CD14-positive monocyte (primary cell): ENCODE results near the gene ANKRD2. TPM values are rescaled to one million over a fixed set of nuclear protein-coding genes. Genes with fewer than 3 reads are reported as not detected.

ENCODE experiments used
- DNase-seq, 3 donors: peaks; one replicate each; pipeline ENCODE4 v3.0.0-alpha.2; 2011 to 2022
- H2AFZ ChIP-seq: 2 replicates; pipeline ENCODE4 v1.6.0; 2012; ENCODE audit warnings: mild to moderate bottlenecking, low read depth, low read length, inconsistent platforms; ENCODE audit not compliant: insufficient read depth, poor library complexity, severe bottlenecking
- H3K27ac ChIP-seq, 2 donors: 1 replicate in 1 of 2; 2 replicates in 1 of 2; pipeline ENCODE4 v1.5.1; 2012 to 2013; ENCODE audit warnings: low read length in 2 of 2, control low read depth in 1 of 2, inconsistent platforms in 1 of 2, low read depth in 1 of 2, mild to moderate bottlenecking in 1 of 2
- H3K27me3 ChIP-seq, 2 donors: one replicate each; pipeline versions ENCODE4 v1.6.0 to v1.6.1; 2011 to 2013; ENCODE audit warnings: low read length in 2 of 2; ENCODE audit not compliant: control insufficient read depth in 2 of 2, insufficient read depth in 2 of 2
- H3K36me3 ChIP-seq, 2 donors: replicated peaks in 1 of 2; 1 replicate in 1 of 2; 2 replicates in 1 of 2; pipeline versions ENCODE4 v1.5.1 to v1.6.1; 2012 to 2013; ENCODE audit warnings: low read length in 2 of 2, control low read depth in 1 of 2, inconsistent platforms in 1 of 2, mild to moderate bottlenecking in 1 of 2; ENCODE audit not compliant: insufficient read depth in 2 of 2, control insufficient read depth in 1 of 2
- H3K4me1 ChIP-seq, 2 donors: 1 replicate in 1 of 2; 2 replicates in 1 of 2; pipeline versions ENCODE4 v1.5.1 to v1.6.1; 2012 to 2013; ENCODE audit warnings: low read length in 2 of 2, control low read depth in 1 of 2, inconsistent platforms in 1 of 2, mild to moderate bottlenecking in 1 of 2, moderate library complexity in 1 of 2; ENCODE audit not compliant: insufficient read depth in 2 of 2, control insufficient read depth in 1 of 2
- H3K4me2 ChIP-seq: replicated peaks from 2 replicates; pipeline ENCODE3; 2012; ENCODE audit warnings: low read length, moderate library complexity, mild to moderate bottlenecking; ENCODE audit not compliant: poor library complexity, severe bottlenecking; ENCODE audit errors: extremely low read depth
- H3K4me3 ChIP-seq, 3 experiments: fragments of 200-600 bp in 1 of 3; sonication (generic) in 1 of 3; replicated peaks in 1 of 3; 1 replicate in 2 of 3; 2 replicates in 1 of 3; pipeline ENCODE4 v1.5.1; 2011 to 2013; ENCODE audit warnings: low read length in 3 of 3, mild to moderate bottlenecking in 3 of 3, control low read depth in 2 of 3, low read depth in 2 of 3, inconsistent platforms in 1 of 3, moderate library complexity in 1 of 3
- H3K79me2 ChIP-seq: 2 replicates; pipeline ENCODE4 v1.6.0; 2012; ENCODE audit warnings: mild to moderate bottlenecking, control low read depth, inconsistent platforms, low read length, moderate library complexity; ENCODE audit not compliant: insufficient read depth
- H3K9ac ChIP-seq: 2 replicates; pipeline ENCODE4 v1.6.0; 2017; ENCODE audit warnings: low read length, mild to moderate bottlenecking; ENCODE audit not compliant: insufficient read depth, poor library complexity, severe bottlenecking
- H3K9me3 ChIP-seq, 2 donors: replicated peaks in 1 of 2; 1 replicate in 1 of 2; 2 replicates in 1 of 2; pipeline versions ENCODE4 v1.5.1 to v1.6.1; 2012 to 2013; ENCODE audit warnings: low read length in 2 of 2, control low read depth in 1 of 2; ENCODE audit not compliant: control insufficient read depth in 1 of 2, insufficient read depth in 1 of 2
- H4K20me1 ChIP-seq: 2 replicates; pipeline ENCODE4 v1.6.0; 2012; ENCODE audit warnings: mild to moderate bottlenecking, low read length, control low read depth, moderate library complexity; ENCODE audit not compliant: insufficient read depth
- H3K27ac Mint-ChIP-seq, 7 donors: one replicate each; pipeline ENCODE4 v1.8.0; 2020; ENCODE audit warnings: mild to moderate bottlenecking in 7 of 7, mixed read lengths in 7 of 7, moderate library complexity in 6 of 7, inconsistent platforms in 2 of 7
- H3K27me3 Mint-ChIP-seq, 3 donors: one replicate each; pipeline ENCODE4 v1.8.0; 2021 to 2022; ENCODE audit warnings: low read depth in 3 of 3, mild to moderate bottlenecking in 3 of 3, mixed read lengths in 3 of 3, moderate library complexity in 3 of 3, inconsistent platforms in 1 of 3
- H3K36me3 Mint-ChIP-seq, 2 donors: one replicate each; pipeline ENCODE4 v1.8.0; 2020; ENCODE audit warnings: mixed read lengths in 2 of 2, inconsistent platforms in 1 of 2, mild to moderate bottlenecking in 1 of 2
- H3K4me1 Mint-ChIP-seq: one replicate; pipeline ENCODE4 v1.8.0; 2020; ENCODE audit warnings: mild to moderate bottlenecking, mixed read lengths
- H3K4me3 Mint-ChIP-seq, 2 donors: one replicate each; pipeline ENCODE4 v1.8.0; 2020; ENCODE audit warnings: mild to moderate bottlenecking in 2 of 2, mixed read lengths in 2 of 2, moderate library complexity in 1 of 2
- H3K9me3 Mint-ChIP-seq, 7 donors: one replicate each; pipeline ENCODE4 v1.8.0; 2020 to 2022; ENCODE audit warnings: mixed read lengths in 7 of 7, mild to moderate bottlenecking in 6 of 7, moderate library complexity in 6 of 7, inconsistent platforms in 2 of 7
- CTCF ChIP-seq: fragments of 200-600 bp; IDR thresholded peaks from one replicate; pipeline ENCODE4 v1.8.0; 2022; ENCODE audit warnings: antibody characterized with exemption, mild to moderate bottlenecking
- WGBS: methylation state at CpG from one replicate; pipeline ENCODE4 v1.1.5; 2013; ENCODE audit warnings: missing lambda C conversion rate; ENCODE audit not compliant: insufficient coverage; 5-methylcytosine and 5-hydroxymethylcytosine counted together
- intact Hi-C, 2 donors: fragments of 100-400 bp; cut with micrococcal nuclease; formaldehyde crosslinking; loops; one replicate each; pipeline versions ENCODE4 v1.15.0 to v1.15.1; 2023
- polyA plus RNA-seq, 3 donors: library from polyadenylated mRNA; depleted of rRNA in 1 of 3; unstranded in 2 of 3; stranded (reverse) in 1 of 3; fragments of 300-500 nt in 2 of 3; fragments of >200 nt in 1 of 3; fragmentation: Illumina TruSeq in 2 of 3; gene quantifications; 1 replicate in 2 of 3; 2 replicates in 1 of 3; pipeline ENCODE4 v1.2.3, GENCODE V29; 2012 to 2021

Gene ANKRD2
- polyA plus RNA-seq, 3 donors, result not detected

DNA sequence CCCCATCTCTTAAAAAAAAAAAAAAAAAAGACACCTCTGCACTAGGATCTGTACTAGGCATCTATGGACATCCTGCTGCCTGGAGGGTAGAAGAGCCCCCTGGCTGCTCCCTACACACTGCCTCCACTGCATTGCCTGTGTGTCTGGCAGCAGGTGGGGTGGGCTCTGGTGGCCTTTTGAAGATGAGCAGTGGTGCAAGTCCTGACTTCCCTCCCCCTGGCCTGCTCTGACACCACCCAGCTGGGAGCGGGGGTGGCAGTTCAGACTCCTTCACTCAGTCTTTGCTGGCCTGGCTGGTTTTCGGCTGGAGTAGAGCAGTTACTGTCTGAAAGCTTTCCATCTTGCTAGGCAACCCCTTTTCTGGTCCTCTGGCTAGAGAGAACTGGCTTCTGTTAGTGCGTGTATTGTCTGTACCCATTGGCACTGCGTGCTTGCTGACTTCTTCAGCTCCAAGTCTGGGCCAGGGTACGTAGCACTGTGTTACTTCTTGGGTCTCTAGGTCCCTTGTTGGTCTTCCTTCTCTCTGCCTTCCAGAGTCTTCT lies 34.6 kb downstream of the ANKRD2 start:
- Histone ChIP-seq H4K20me1 (no peaks in the 10 kb centered on the region), H3K4me3 (no peak overlapping the region), H3K27ac (no peak overlapping the region), H2AFZ (no peak overlapping the region), H3K36me3 (no peaks in the 10 kb centered on the region), H3K4me2 (no peak overlapping the region), H3K9me3 (no peaks in the 10 kb centered on the region), H3K9ac (no peak overlapping the region), H3K4me1 (no peaks in the 10 kb centered on the region), H3K27me3 (no peaks in the 10 kb centered on the region), H3K79me2 (no peaks in the 10 kb centered on the region)
- 97% methylated on average over 4 of the region's 5 CpGs for WGBS
- Mint-ChIP-seq H3K9me3 (peaks cover 0 to 1% (median 0%) of the 10 kb centered on the region in 7 donors), H3K4me3 (no peak overlapping the region), H3K4me1 (no peaks in the 10 kb centered on the region), H3K27me3 (peaks cover 2 to 5% (median 3%) of the 10 kb centered on the region in 3 donors), H3K36me3 (no peaks in the 10 kb centered on the region), H3K27ac (no peak overlapping the region)
- no peak for DNase-seq
- intact Hi-C loops, result no loop called here
- TF ChIP-seq CTCF, result no peak

- no peak overlapping the region for H3K9ac ChIP-seq
- intact Hi-C loops, result no loop called here
- no peak for TF ChIP-seq CTCF
- peaks cover 3 to 5% (median 3%) of the 10 kb centered on the region in 3 donors for H3K27me3 Mint-ChIP-seq
- H3K36me3 Mint-ChIP-seq, result no peaks in the 10 kb centered on the region
- H3K36me3 ChIP-seq, result no peaks in the 10 kb centered on the region
- DNase-seq, result no peak
- no peak overlapping the region for H3K27ac Mint-ChIP-seq
- no peaks in the 10 kb centered on the region for H3K4me1 Mint-ChIP-seq
- H3K9me3 Mint-ChIP-seq, result no peaks in the 10 kb centered on the region
- H3K4me3 ChIP-seq, result no peak overlapping the region
- no peaks in the 10 kb centered on the region for H3K4me1 ChIP-seq
- no peaks in the 10 kb centered on the region for H3K9me3 ChIP-seq
- WGBS, result 96% methylated on average over 9 of the region's 13 CpGs
- no peaks in the 10 kb centered on the region for H4K20me1 ChIP-seq
- H3K27me3 ChIP-seq, result no peaks in the 10 kb centered on the region
- no peak overlapping the region for H3K27ac ChIP-seq
- H3K79me2 ChIP-seq, result no peaks in the 10 kb centered on the region
- H2AFZ ChIP-seq, result no peak overlapping the region
- H3K4me3 Mint-ChIP-seq, result no peak overlapping the region
- no peak overlapping the region for H3K4me2 ChIP-seq
Observed at GRCh38 chr10:97608991-97609561, 36.5 kb downstream of the ANKRD2 start.
